ENCODE results near the gene SNRNP70. TPM values are rescaled to one million over a fixed set of nuclear protein-coding genes. Genes with fewer than 3 reads are reported as not detected.
"Not testable (repeated sequence)": the region's sequence is repeated elsewhere in the genome, so short reads cannot be mapped to it uniquely, and the experiment has no call there.

Gene SNRNP70, protein sequence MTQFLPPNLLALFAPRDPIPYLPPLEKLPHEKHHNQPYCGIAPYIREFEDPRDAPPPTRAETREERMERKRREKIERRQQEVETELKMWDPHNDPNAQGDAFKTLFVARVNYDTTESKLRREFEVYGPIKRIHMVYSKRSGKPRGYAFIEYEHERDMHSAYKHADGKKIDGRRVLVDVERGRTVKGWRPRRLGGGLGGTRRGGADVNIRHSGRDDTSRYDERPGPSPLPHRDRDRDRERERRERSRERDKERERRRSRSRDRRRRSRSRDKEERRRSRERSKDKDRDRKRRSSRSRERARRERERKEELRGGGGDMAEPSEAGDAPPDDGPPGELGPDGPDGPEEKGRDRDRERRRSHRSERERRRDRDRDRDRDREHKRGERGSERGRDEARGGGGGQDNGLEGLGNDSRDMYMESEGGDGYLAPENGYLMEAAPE
- polyA plus RNA-seq (2012; ENCODE audit: insufficient read depth, insufficient read length): 344 TPM

DNA sequence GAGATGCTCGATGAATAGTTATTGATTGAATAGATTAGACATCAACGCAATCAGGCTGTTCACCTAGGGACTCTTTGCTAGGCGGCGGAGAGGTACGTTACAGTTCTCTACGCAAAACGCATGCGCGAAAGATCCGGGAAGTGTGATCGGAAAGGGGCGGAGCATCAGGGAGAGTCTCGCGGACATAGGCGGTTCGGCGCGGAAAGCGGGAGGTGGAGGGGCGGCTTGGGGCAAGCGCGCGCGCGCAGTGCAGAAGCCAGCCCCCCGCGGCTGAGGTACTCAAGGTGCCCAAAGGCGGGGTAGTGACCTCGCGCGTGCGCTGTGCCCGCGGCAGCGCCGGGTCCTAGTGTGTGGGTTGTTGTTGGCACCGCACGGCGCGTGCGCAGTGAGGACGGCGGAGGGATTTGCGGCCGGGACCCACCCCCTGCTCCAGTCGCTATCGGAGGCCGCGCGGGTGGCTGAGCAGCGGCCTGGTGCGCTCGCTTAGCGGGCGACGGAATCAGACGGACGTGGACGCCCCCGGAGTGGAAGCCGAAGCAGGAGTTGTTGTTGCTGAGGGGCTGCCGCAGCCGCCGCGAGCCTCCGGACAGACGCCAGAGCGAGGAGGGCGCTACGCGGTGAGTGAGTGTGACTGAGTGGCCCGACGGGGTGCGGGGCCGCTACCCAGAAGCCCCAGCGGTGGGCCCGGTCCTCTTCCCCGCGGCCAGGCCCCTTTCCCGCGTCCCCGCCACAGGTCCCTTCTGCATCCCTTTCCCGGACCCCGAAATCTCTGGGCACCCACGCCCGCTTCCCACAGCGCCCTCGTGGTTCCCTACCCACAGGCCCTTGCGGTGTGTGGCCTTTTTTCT is at the start of gene SNRNP70:
SNRNP70 (plus strand) TSS at position 432 of the 848 bp plus-strand sequence. CDS start 964 bp downstream, outside the sequence.
- DNase-seq (ENCODE audit: low read depth, low spot score): peak; percentile 99
- peak within 1 kb of the TSS; percentile 97 for H3K4me3 ChIP-seq (ENCODE audit: low read length)

GRCh38 chr19:49036815-49037214 is 48.4 kb upstream of the SNRNP70 start, which contains the start of gene CGB1:
Gene CGB1, minus strand, starts transcription at chr19:49036895. Its CDS starts 184 bp downstream, at chr19:49036711.
- not testable (repeated sequence) for DNase-seq (ENCODE audit: low read depth, low spot score); H3K4me3 ChIP-seq (ENCODE audit: low read length)

GRCh38 chr19:49038111-49038510 is 47.1 kb upstream of the SNRNP70 start:
- not testable (repeated sequence) for DNase-seq (ENCODE audit: low read depth, low spot score)

GRCh38 chr19:49038557-49039276 is 46.5 kb upstream of the SNRNP70 start:
- DNase-seq (ENCODE audit: low read depth, low spot score): not testable (repeated sequence)

More at GRCh38 chr19:49038111-49038510, 47.1 kb upstream of the SNRNP70 start:
- H3K4me3 ChIP-seq (ENCODE audit: low read length): not testable (repeated sequence)

DNA sequence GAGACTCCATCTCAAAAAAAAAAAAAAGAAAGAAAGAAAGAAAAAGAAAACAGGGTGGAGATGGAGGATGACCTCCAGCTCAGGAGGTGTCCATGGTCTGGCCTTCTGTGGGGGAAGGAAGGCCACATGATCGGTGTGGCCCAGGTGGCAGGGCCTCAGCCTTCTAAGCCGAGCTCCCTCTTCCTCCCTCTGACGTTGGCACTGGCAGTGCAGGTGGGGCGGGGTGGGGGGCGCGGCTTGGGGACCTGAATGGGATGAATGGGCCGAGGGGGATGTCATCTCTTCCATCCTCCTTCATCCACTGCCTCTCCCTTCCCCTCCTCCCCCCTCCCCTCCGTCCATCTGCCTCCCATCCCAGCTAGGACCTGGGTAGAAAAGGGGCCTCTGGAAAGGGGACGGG is 45.5 kb upstream of the SNRNP70 start:
- not testable (repeated sequence) for DNase-seq (ENCODE audit: low read depth, low spot score); H3K4me3 ChIP-seq (ENCODE audit: low read length)

More at GRCh38 chr19:49038557-49039276, 46.5 kb upstream of the SNRNP70 start:
- H3K4me3 ChIP-seq (ENCODE audit: low read length): not testable (repeated sequence)

- no peak for DNase-seq (ENCODE audit: low read depth, low spot score)
- no peak overlapping the region for H3K4me3 ChIP-seq (ENCODE audit: low read length)
Observed at GRCh38 chr19:49042177-49042576, 43.1 kb upstream of the SNRNP70 start.

DNA sequence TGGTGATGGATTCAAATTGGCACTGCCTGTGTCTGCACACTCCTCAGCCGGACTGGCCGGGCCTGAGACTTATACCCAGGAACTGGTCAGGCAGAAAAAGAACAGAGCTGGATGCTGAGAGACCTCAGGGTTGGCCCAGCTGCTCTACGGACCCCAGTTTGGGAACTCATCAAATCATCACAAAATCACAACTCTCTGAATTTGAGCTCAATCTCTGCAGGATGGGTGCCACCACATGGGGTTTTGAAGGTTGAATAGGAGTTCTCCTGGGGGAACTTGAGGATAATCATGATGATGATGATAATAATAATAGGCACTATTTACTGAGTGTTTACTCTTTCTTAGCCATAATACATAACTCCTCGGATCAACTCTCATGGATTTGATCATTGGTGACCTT is 42.6 kb upstream of the SNRNP70 start:
- not testable (repeated sequence) for DNase-seq (ENCODE audit: low read depth, low spot score); H3K4me3 ChIP-seq (ENCODE audit: low read length)

- H3K4me3 ChIP-seq (ENCODE audit: low read length): not testable (repeated sequence)
Observed at GRCh38 chr19:49043548-49043947, 41.7 kb upstream of the SNRNP70 start, which contains the start of gene CGB5. Gene CGB5, plus strand, starts transcription at chr19:49043848. Its CDS starts 362 bp downstream, at chr19:49044210.

DNA sequence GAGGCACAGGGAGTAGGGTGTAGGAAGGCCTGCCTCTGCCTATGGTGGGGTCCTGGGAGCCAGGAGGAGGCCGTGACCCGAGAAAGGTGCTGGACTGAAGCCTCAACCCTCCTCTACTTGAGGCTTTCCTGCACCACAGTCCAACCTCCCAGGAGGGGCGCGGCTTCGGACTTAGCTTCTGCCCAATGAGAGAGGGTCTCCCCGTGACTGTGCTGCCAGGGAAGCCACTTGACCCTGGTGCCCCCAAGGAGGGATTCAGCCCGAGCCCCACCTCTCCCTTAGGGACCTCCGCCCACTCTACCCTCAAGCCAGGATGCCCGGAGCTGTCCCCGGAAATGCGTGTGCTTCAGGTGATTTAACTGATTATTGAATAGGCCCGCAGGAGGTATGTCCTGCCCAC is 36.2 kb upstream of the SNRNP70 start, which contains the start of gene CGB8:
CGB8 (minus strand) TSS at position 101 of the 400 bp plus-strand sequence. CDS start 372 bp downstream, outside the sequence.
- H3K4me3 ChIP-seq (ENCODE audit: low read length); DNase-seq (ENCODE audit: low read depth, low spot score): not testable (repeated sequence)

More at GRCh38 chr19:49043548-49043947, 41.7 kb upstream of the SNRNP70 start, which contains the start of gene CGB5:
- DNase-seq (ENCODE audit: low read depth, low spot score): not testable (repeated sequence)

- not testable (repeated sequence) for DNase-seq (ENCODE audit: low read depth, low spot score)
Observed at GRCh38 chr19:49049834-49050233, 35.4 kb upstream of the SNRNP70 start.

DNA sequence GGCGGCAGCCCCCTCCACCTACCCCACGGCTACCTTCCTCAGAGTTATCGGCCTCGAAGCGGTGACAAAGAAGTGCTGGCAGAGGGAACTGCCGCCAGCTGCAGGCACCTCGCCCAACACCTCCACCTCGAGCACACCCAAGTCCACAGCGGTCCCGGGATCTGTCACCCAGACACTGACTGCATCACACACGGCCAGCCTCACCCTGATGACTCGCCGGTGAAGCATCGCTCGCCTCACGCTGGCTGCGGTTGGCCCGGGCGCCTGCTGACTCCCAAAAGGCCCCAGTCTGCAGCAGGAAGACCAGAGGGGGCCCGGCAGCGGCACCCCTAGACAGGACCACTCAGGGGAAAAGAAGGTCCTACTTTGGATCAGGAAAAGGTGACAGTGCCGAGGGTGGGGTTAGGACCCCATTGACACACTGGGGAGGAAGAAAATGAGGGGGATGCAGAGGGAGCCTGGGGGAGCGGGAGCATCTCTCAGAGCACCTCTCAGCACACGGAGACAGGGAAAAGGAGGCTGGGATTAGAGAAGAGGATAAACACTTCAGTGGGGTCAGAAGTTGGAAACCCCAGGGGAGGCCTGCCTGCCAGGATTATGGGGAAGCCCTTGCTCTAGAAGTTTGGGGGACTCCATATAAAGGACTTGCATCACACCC is 34.7 kb upstream of the SNRNP70 start:
- not testable (repeated sequence) for DNase-seq (ENCODE audit: low read depth, low spot score); H3K4me3 ChIP-seq (ENCODE audit: low read length)

More at GRCh38 chr19:49049834-49050233, 35.4 kb upstream of the SNRNP70 start:
- not testable (repeated sequence) for H3K4me3 ChIP-seq (ENCODE audit: low read length)

DNA sequence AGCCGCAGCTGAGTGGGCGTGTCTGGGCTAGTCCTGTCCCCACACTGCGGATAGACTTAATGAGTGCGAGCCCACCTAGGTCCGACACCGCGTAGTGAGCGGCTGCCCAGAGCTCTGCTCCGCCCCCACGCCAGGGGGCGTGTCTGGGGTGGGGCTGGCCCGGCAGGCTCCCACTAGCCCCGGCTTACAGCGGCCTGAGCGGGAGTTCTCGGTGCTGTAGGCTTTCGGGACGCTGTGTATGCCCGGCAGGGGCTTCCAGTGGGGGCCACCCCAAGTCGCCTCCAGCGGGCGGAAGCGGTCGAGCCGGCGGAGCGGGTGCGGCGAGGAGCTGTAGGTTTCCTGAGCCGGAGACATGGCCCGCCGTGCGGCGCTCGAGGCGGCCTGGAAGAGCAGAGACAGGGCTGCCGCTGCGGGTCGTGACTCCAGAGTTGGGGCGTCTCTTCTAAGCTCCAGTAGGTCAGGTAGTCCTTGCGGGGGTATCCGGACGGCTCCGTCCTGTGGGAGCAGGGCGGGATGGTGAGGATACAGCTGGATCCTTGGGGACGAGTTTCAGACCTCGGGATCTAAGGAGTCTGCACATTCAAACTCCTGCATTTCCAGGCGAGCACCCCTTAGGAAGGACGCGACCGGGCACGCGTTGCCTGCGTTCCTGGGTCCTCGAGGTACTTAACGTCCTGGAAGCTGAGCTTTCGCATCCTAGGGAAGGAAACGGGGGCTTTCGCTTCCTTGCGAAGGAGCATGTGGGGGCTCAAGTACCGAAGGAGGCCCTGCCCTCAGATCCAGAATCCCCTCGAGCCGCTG is 28.9 kb upstream of the SNRNP70 start:
- no peak for DNase-seq (ENCODE audit: low read depth, low spot score)
- H3K4me3 ChIP-seq (ENCODE audit: low read length): peak overlapping the region; percentile 45

DNA sequence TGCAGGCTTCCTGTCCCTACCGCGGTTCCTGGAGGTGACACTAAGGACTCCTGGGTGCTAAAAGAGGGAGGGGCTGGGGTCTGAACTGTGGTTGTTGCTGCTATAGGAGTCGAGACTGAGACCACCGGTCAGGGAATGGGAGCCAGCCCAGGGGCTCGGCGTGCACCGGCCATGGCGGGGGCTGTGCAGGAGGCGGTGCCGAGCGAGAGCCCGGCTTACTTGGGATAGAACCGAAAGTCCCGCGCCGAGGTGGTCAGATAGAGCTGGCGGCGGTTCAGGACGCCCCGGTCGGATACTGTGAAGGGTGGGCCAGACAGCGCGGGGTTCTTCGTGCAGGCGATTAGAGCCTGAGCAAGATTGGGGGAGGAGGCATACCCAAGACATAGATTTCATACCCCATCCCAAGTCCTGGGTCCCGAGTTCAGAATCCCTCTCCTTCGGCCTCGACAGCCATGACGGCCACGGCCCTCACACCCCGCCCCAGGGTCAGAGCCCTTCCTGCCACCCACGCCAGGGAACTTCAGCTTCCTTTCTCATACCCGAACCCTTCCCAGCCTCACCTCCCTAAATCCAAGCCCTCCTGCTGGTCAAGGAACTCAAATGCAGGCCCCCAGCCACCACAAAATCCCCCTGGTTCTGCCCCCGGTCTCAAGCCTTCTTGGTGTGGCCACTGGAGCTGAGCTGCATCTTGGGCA is 28.2 kb upstream of the SNRNP70 start:
- not testable (repeated sequence) for H3K4me3 ChIP-seq (ENCODE audit: low read length); DNase-seq (ENCODE audit: low read depth, low spot score)

GRCh38 chr19:49057636-49058234 is 27.5 kb upstream of the SNRNP70 start, which contains the start of gene CGB7:
Gene CGB7, minus strand, starts transcription at chr19:49057749. Its CDS starts 2,374 bp downstream, at chr19:49055375.
- no peak for DNase-seq (ENCODE audit: low read depth, low spot score)
- H3K4me3 ChIP-seq (ENCODE audit: low read length): peak within 1 kb of the TSS; percentile 45

GRCh38 chr19:49058562-49058961 is 26.7 kb upstream of the SNRNP70 start:
- peak; percentile 20 for DNase-seq (ENCODE audit: low read depth, low spot score)
- H3K4me3 ChIP-seq (ENCODE audit: low read length): no peak overlapping the region

- no peak for DNase-seq (ENCODE audit: low read depth, low spot score)
Observed at GRCh38 chr19:49059053-49059452, 26.2 kb upstream of the SNRNP70 start.

More at GRCh38 chr19:49059053-49059452, 26.2 kb upstream of the SNRNP70 start:
- H3K4me3 ChIP-seq (ENCODE audit: low read length): no peak overlapping the region
